DMS53 (cell line): ENCODE results near the gene VSIG10.
"Not testable (repeated sequence)": the region's sequence is repeated elsewhere in the genome, so short reads cannot be mapped to it uniquely, and the experiment has no call there.

Source experiments
- DNase-seq: peaks from one replicate; lab custom pipeline; 2025; lab: John Stamatoyannopoulos, UW

The VSIG10 gene

DNA sequence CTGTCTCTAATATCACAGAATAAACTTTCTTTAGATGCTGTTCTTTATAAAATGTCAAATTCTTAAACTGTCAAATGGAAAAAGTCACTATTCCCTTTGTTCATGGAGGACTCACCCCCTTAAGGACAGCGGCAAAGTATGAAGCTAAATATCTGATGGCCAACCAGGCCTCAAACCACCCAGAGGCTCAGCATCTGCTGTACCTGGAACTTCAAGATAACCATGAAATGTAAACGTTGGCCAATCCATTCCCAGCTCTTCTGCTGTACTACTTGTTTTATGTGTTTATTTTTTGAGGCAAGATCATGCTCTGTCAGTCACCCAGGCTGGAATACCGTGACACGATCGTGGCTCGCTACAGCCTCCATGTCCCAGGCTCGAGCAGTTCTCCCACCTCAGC, 71.6 kb downstream of the VSIG10 start:
- no peak for DNase-seq

DNA sequence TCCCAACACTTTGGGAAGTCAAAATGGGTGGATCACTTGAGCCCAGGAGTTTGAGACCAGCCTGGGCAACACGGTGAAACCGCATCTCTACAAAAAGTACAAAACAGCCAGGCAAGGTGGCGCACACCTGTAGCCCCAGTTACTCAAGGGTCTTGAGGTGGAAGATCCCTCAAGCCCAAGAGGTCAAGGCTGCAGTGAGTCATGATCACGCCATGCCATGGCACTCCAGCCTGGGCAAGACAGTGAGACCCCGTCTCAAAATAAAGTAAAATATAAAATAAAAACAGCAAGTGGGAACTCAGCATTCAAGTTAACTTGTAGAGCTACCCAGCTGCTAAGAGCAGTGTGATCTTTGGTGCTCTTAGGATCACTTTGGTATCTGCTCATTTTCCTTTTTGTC, 74.6 kb downstream of the VSIG10 start:
- no peak for DNase-seq

- DNase-seq, result no peak
These were observed 78.6 kb downstream of the VSIG10 start for GRCh38 chr12:118025168-118025567.

- no peak for DNase-seq
These were observed 80.4 kb downstream of the VSIG10 start for GRCh38 chr12:118023301-118023860.

DNA sequence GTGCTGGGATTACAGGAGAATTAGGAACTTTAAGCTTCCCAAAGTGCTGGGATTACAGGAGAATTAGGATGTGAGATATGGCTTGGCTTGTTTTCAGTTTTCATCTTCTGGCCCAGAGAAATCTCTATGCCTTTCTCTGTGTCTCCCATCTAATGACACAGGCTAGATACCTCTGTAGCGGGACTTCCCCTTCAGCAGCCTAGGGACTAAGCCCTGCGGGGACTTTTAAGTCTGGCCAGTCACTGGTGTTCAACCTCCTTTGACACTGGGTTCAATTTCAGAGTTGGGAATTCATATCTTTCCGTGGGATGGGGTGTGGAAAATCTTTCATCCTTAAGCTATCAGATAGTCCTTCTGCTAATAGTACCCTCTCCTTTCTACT, 81.1 kb downstream of the VSIG10 start:
- no peak for DNase-seq

GRCh38 chr12:118022097-118022727, 81.6 kb downstream of the VSIG10 start:
- not testable (repeated sequence) for DNase-seq

- no peak for DNase-seq
These were observed 83.8 kb downstream of the VSIG10 start for GRCh38 chr12:118020036-118020435.

DNA sequence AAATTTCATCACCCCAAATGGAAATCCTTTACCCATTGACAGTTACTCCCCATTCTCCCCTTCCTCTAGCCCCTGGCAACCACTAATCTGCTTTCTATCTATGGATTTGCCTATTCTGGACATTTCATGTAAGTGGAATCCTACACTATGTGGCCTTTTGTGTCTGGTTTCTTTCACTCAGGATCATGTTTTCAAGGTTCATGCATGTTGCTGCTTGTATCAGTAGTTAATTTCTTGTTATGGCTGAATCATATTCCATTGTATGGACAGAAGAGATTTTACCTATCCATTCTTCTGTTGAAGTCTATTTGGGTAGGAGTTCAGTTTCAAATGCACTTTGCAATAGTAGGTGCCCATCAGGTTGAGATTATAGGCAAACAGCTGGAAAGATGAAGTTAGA, 85.9 kb downstream of the VSIG10 start:
- no peak for DNase-seq

DNA sequence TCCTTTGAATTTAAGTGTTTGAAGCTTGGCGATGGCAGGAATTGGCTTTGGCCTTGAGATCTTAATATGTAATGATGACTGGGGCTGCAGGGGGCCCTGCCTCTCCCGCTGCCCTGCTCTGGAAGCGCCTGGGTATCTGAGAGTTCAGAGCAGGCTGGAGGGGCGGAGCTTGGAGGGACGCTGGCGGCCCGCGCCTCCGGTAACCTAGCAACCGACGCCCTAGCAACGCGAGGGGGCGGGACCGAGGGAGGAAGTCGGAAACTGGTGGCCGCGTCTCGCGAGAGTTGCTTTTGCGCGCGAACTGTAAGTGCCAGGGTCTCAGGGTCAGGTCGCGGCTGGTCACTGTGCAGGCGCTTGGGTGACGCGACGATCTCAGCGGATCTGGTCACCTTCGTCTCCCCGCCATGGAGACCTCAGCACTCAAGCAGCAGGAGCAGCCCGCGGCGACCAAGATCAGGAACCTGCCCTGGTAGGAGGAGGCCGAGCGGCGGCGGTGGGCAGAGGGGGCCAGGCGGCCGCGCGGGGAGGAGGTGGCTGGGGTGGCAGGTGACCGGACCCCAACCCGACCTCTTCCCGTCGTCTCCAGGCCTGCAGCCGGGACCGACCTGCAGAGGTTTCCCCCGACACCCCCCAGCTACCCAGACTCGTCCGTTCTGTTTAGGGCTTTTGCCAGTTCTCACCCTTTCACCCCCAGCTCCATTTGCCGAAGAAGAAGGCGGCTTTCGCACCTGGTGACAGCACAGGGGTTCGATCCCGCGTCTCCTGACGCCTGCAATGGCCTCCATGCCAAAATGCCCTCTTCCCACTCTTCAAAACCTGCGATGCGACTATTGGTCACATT, 87.2 kb downstream of the VSIG10 start, which contains the start of gene RFC5:
Gene RFC5 (plus strand): TSS at position 280 of the 841 bp plus-strand sequence. CDS start 125 bp downstream, at position 405.
- peak; percentile 100 for DNase-seq

- DNase-seq, result peak; percentile 63
These were observed 87.9 kb downstream of the VSIG10 start for GRCh38 chr12:118015944-118016343.

GRCh38 chr12:118015306-118015705, 88.5 kb downstream of the VSIG10 start:
- DNase-seq, result peak; percentile 28
